ENCODE measurements around the gene LTBP3.

Gene LTBP3

GRCh38 chr11:65554057-65554818 is 3.9 kb downstream of the LTBP3 start:
- no peak for DNase-seq (ENCODE audit: low read depth, low spot score)

GRCh38 chr11:65553301-65554001 is 4.7 kb downstream of the LTBP3 start:
- no peak for DNase-seq (ENCODE audit: low read depth, low spot score)

GRCh38 chr11:65552388-65552951 is 5.7 kb downstream of the LTBP3 start:
- no peak for DNase-seq (ENCODE audit: low read depth, low spot score)

GRCh38 chr11:65551572-65552387 is 6.4 kb downstream of the LTBP3 start:
- peak; percentile 49 for DNase-seq (ENCODE audit: low read depth, low spot score)

- no peak for DNase-seq (ENCODE audit: low read depth, low spot score)
Measured at GRCh38 chr11:65549096-65549495, 9.1 kb downstream of the LTBP3 start.

- DNase-seq (ENCODE audit: low read depth, low spot score) = no peak
Measured at GRCh38 chr11:65548395-65548794, 9.8 kb downstream of the LTBP3 start.

- DNase-seq (ENCODE audit: low read depth, low spot score) = no peak
Measured at GRCh38 chr11:65547446-65548125, 10.6 kb downstream of the LTBP3 start.

- DNase-seq (ENCODE audit: low read depth, low spot score) = peak; percentile 72
Measured at GRCh38 chr11:65546217-65546958, 11.8 kb downstream of the LTBP3 start.

GRCh38 chr11:65545853-65546216 is 12.3 kb downstream of the LTBP3 start:
- no peak for DNase-seq (ENCODE audit: low read depth, low spot score)

GRCh38 chr11:65542738-65543390 is 15.3 kb downstream of the LTBP3 start:
- no peak for DNase-seq (ENCODE audit: low read depth, low spot score)

GRCh38 chr11:65541093-65541982 is 16.8 kb downstream of the LTBP3 start:
- DNase-seq (ENCODE audit: low read depth, low spot score) = no peak

GRCh38 chr11:65540290-65541092 is 17.7 kb downstream of the LTBP3 start:
- peak; percentile 91 for DNase-seq (ENCODE audit: low read depth, low spot score)

GRCh38 chr11:65539744-65540289 is 18.3 kb downstream of the LTBP3 start:
- DNase-seq (ENCODE audit: low read depth, low spot score) = no peak

GRCh38 chr11:65538915-65539743 is 19.0 kb downstream of the LTBP3 start:
- DNase-seq (ENCODE audit: low read depth, low spot score) = no peak

GRCh38 chr11:65538232-65538914 is 19.8 kb downstream of the LTBP3 start:
- DNase-seq (ENCODE audit: low read depth, low spot score) = no peak

GRCh38 chr11:65537620-65538231 is 20.4 kb downstream of the LTBP3 start:
- DNase-seq (ENCODE audit: low read depth, low spot score) = no peak
